ENCODE data around the gene NDUFB3.

NDUFB3 gene

GRCh38 chr2:201127152-201127511 is 55.3 kb downstream of the NDUFB3 start:
- peaks cover 68 to 87% of the 10 kb centered on the region in 2 donors for H3K4me1 ChIP-seq (ENCODE audit: control insufficient read depth in 1 of 2, insufficient read depth in 2 of 2, low read length in 2 of 2)
- peak overlapping the region; percentile 56 to 65 for H3K9ac ChIP-seq (ENCODE audit: low read depth in 1 of 2, low read length in 2 of 2)

GRCh38 chr2:201127570-201127969 is 55.8 kb downstream of the NDUFB3 start:
- Histone ChIP-seq H3K27ac (ENCODE audit: low read depth, low read length) (peak overlapping the region; percentile 67), H3K9me3 (ENCODE audit: control insufficient read depth in 1 of 2, low read length in 2 of 2) (no peaks in the 10 kb centered on the region), H3K4me3 (ENCODE audit: low read depth in 1 of 2, low read length in 2 of 2) (peak overlapping the region; percentile 41 to 54), H3K9ac (ENCODE audit: low read depth in 1 of 2, low read length in 2 of 2) (peak overlapping the region; percentile 56 to 65), H3K27me3 (ENCODE audit: control insufficient read depth in 1 of 2, insufficient read depth in 2 of 2, low read length in 2 of 2) (no peaks in the 10 kb centered on the region), H3K4me1 (ENCODE audit: control insufficient read depth in 1 of 2, insufficient read depth in 2 of 2, low read length in 2 of 2) (peaks cover 64 to 83% of the 10 kb centered on the region in 2 donors), H3K36me3 (ENCODE audit: control insufficient read depth in 1 of 2, insufficient read depth in 2 of 2, low read length in 2 of 2) (peaks cover 4 to 7% of the 10 kb centered on the region in 2 donors)

More at GRCh38 chr2:201127152-201127511, 55.3 kb downstream of the NDUFB3 start:
- peaks cover 7 to 8% of the 10 kb centered on the region in 2 donors for H3K36me3 ChIP-seq (ENCODE audit: control insufficient read depth in 1 of 2, insufficient read depth in 2 of 2, low read length in 2 of 2)
- peak overlapping the region; percentile 41 to 54 for H3K4me3 ChIP-seq (ENCODE audit: low read depth in 1 of 2, low read length in 2 of 2)
- H3K27me3 ChIP-seq (ENCODE audit: control insufficient read depth in 1 of 2, insufficient read depth in 2 of 2, low read length in 2 of 2), result no peaks in the 10 kb centered on the region
- H3K27ac ChIP-seq (ENCODE audit: low read depth, low read length), result peak overlapping the region; percentile 67
- no peaks in the 10 kb centered on the region for H3K9me3 ChIP-seq (ENCODE audit: control insufficient read depth in 1 of 2, low read length in 2 of 2)

GRCh38 chr2:201128033-201128432 is 56.2 kb downstream of the NDUFB3 start:
- Histone ChIP-seq H3K27ac (ENCODE audit: low read depth, low read length) (no peak overlapping the region), H3K4me1 (ENCODE audit: control insufficient read depth in 1 of 2, insufficient read depth in 2 of 2, low read length in 2 of 2) (peaks cover 64 to 78% of the 10 kb centered on the region in 2 donors), H3K4me3 (ENCODE audit: low read depth in 1 of 2, low read length in 2 of 2) (no peak overlapping the region), H3K9me3 (ENCODE audit: control insufficient read depth in 1 of 2, low read length in 2 of 2) (no peaks in the 10 kb centered on the region), H3K9ac (ENCODE audit: low read depth in 1 of 2, low read length in 2 of 2) (peak overlapping the region in 1 of 2 donors; percentile 65), H3K27me3 (ENCODE audit: control insufficient read depth in 1 of 2, insufficient read depth in 2 of 2, low read length in 2 of 2) (no peaks in the 10 kb centered on the region), H3K36me3 (ENCODE audit: control insufficient read depth in 1 of 2, insufficient read depth in 2 of 2, low read length in 2 of 2) (peaks cover 0 to 11% of the 10 kb centered on the region in 2 donors)

- H3K4me3 ChIP-seq (ENCODE audit: low read depth in 1 of 2, low read length in 2 of 2), result peak overlapping the region; percentile 37 to 52
- H3K36me3 ChIP-seq (ENCODE audit: control insufficient read depth in 1 of 2, insufficient read depth in 2 of 2, low read length in 2 of 2), result peaks cover 0 to 16% of the 10 kb centered on the region in 2 donors
- no peaks in the 10 kb centered on the region for H3K27me3 ChIP-seq (ENCODE audit: control insufficient read depth in 1 of 2, insufficient read depth in 2 of 2, low read length in 2 of 2)
- H3K4me1 ChIP-seq (ENCODE audit: control insufficient read depth in 1 of 2, insufficient read depth in 2 of 2, low read length in 2 of 2), result peaks cover 54 to 69% of the 10 kb centered on the region in 2 donors
- no peaks in the 10 kb centered on the region for H3K9me3 ChIP-seq (ENCODE audit: control insufficient read depth in 1 of 2, low read length in 2 of 2)
- H3K9ac ChIP-seq (ENCODE audit: low read depth in 1 of 2, low read length in 2 of 2), result peak overlapping the region; percentile 43 to 65
- peak overlapping the region; percentile 87 for H3K27ac ChIP-seq (ENCODE audit: low read depth, low read length)
These were observed 57.2 kb downstream of the NDUFB3 start for GRCh38 chr2:201128933-201129505.

- H3K36me3 ChIP-seq (ENCODE audit: control insufficient read depth in 1 of 2, insufficient read depth in 2 of 2, low read length in 2 of 2), result peaks cover 8 to 24% of the 10 kb centered on the region in 2 donors
- peak overlapping the region in 1 of 2 donors; percentile 38 for H3K4me3 ChIP-seq (ENCODE audit: low read depth in 1 of 2, low read length in 2 of 2)
- peaks cover 38 to 53% of the 10 kb centered on the region in 2 donors for H3K4me1 ChIP-seq (ENCODE audit: control insufficient read depth in 1 of 2, insufficient read depth in 2 of 2, low read length in 2 of 2)
- H3K9ac ChIP-seq (ENCODE audit: low read depth in 1 of 2, low read length in 2 of 2), result peak overlapping the region; percentile 1 to 31
- peak overlapping the region; percentile 55 for H3K27ac ChIP-seq (ENCODE audit: low read depth, low read length)
- no peaks in the 10 kb centered on the region for H3K27me3 ChIP-seq (ENCODE audit: control insufficient read depth in 1 of 2, insufficient read depth in 2 of 2, low read length in 2 of 2)
- no peaks in the 10 kb centered on the region for H3K9me3 ChIP-seq (ENCODE audit: control insufficient read depth in 1 of 2, low read length in 2 of 2)
These were observed 58.9 kb downstream of the NDUFB3 start for GRCh38 chr2:201130524-201131186.

- H3K36me3 ChIP-seq (ENCODE audit: control insufficient read depth in 1 of 2, insufficient read depth in 2 of 2, low read length in 2 of 2), result peaks cover 17 to 42% of the 10 kb centered on the region in 2 donors
- H3K4me3 ChIP-seq (ENCODE audit: low read depth in 1 of 2, low read length in 2 of 2), result no peak overlapping the region
- no peak overlapping the region for H3K9ac ChIP-seq (ENCODE audit: low read depth in 1 of 2, low read length in 2 of 2)
- H3K27ac ChIP-seq (ENCODE audit: low read depth, low read length), result no peak overlapping the region
- H3K27me3 ChIP-seq (ENCODE audit: control insufficient read depth in 1 of 2, insufficient read depth in 2 of 2, low read length in 2 of 2), result no peaks in the 10 kb centered on the region
- H3K9me3 ChIP-seq (ENCODE audit: control insufficient read depth in 1 of 2, low read length in 2 of 2), result no peaks in the 10 kb centered on the region
- H3K4me1 ChIP-seq (ENCODE audit: control insufficient read depth in 1 of 2, insufficient read depth in 2 of 2, low read length in 2 of 2), result peaks cover 22 to 34% of the 10 kb centered on the region in 2 donors
These were observed 60.7 kb downstream of the NDUFB3 start for GRCh38 chr2:201132518-201132917.

All from duodenal mucosa (tissue), 2 donors.